ENCODE measurements around the gene STX8. TPM values are rescaled to one million over a fixed set of nuclear protein-coding genes. Genes with fewer than 3 reads are reported as not detected.

Gene STX8
- total RNA-seq, 2 donors from 2014 or later: 41.6 to 57.2 TPM

GRCh38 chr17:9254841-9255240 lies 320.8 kb downstream of the STX8 start:
- Histone ChIP-seq H3K9ac (ENCODE audit: low read depth in 2 of 2, low read length in 2 of 2) (no peak overlapping the region), H3K4me3 (no peak overlapping the region), H3K9me3 (no peaks in the 10 kb centered on the region), H3K36me3 (no peaks in the 10 kb centered on the region), H3K27me3 (no peaks in the 10 kb centered on the region), H3K27ac (no peak overlapping the region), H3K4me1 (peaks cover 8% of the 10 kb centered on the region)
- DNase-seq: no peak
- intact Hi-C loops (cut with DNase I): no loop called here
- TF ChIP-seq CTCF (IDR thresholded peaks at IDR 0.05): no peak

- H3K4me1 ChIP-seq: peaks cover 8% of the 10 kb centered on the region
- H3K27ac ChIP-seq: no peak overlapping the region
- no peak overlapping the region for H3K9ac ChIP-seq (ENCODE audit: low read depth in 2 of 2, low read length in 2 of 2)
- no peak for DNase-seq
- no peaks in the 10 kb centered on the region for H3K27me3 ChIP-seq
- H3K36me3 ChIP-seq: no peaks in the 10 kb centered on the region
- no peak for TF ChIP-seq CTCF (IDR thresholded peaks at IDR 0.05)
- intact Hi-C loops (cut with DNase I): no loop called here
- H3K9me3 ChIP-seq: no peaks in the 10 kb centered on the region
- no peak overlapping the region for H3K4me3 ChIP-seq
These were observed 322.3 kb downstream of the STX8 start for GRCh38 chr17:9253308-9253707.

GRCh38 chr17:9251273-9251672 lies 324.3 kb downstream of the STX8 start:
- H3K36me3 ChIP-seq: no peaks in the 10 kb centered on the region
- TF ChIP-seq CTCF (IDR thresholded peaks at IDR 0.05): no peak
- intact Hi-C loops (cut with DNase I): no loop called here
- H3K4me1 ChIP-seq: peaks cover 1% of the 10 kb centered on the region
- no peaks in the 10 kb centered on the region for H3K27me3 ChIP-seq
- H3K27ac ChIP-seq: no peak overlapping the region
- H3K9me3 ChIP-seq: no peaks in the 10 kb centered on the region
- DNase-seq: no peak
- H3K9ac ChIP-seq (ENCODE audit: low read depth in 2 of 2, low read length in 2 of 2): no peak overlapping the region
- no peak overlapping the region for H3K4me3 ChIP-seq

- Histone ChIP-seq H3K4me1 (no peaks in the 10 kb centered on the region), H3K9me3 (no peaks in the 10 kb centered on the region), H3K9ac (ENCODE audit: low read depth in 2 of 2, low read length in 2 of 2) (no peak overlapping the region), H3K27ac (no peak overlapping the region), H3K27me3 (no peaks in the 10 kb centered on the region), H3K4me3 (no peak overlapping the region), H3K36me3 (no peaks in the 10 kb centered on the region)
- TF ChIP-seq CTCF (IDR thresholded peaks at IDR 0.05): no peak
- intact Hi-C loops (cut with DNase I): no loop called here
- DNase-seq: no peak
These were observed 326.2 kb downstream of the STX8 start for GRCh38 chr17:9249245-9249953.

DNA sequence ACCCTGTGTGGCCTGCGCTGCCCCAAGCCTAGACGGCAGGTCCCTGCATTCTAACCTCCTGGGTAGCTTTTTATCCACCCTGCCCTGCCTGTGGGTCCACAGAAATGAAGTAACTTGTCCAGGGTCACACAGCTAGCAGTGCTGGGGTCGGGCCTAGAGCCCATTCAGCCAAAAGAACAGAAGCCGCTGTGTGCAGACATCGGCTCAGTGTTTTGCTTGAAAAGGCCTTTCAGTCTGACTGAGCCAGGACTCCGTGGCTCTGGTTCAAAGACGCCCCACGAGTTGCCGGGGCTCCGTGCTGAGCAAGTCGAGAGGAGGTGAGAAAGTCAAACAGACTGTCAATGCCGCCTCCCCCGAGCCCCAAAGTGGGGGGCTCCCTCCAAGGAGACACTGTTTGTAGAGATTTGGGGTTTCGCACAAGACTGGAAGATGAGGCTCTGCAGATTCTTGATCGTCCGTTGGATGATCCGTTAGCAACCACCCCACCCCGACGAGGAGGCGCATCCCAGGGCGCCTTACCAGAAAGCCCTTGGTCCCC lies 328.1 kb downstream of the STX8 start:
- intact Hi-C loops (cut with DNase I): no loop called here
- Histone ChIP-seq H3K4me1 (no peaks in the 10 kb centered on the region), H3K4me3 (no peak overlapping the region), H3K9me3 (no peaks in the 10 kb centered on the region), H3K36me3 (no peaks in the 10 kb centered on the region), H3K27me3 (no peaks in the 10 kb centered on the region), H3K27ac (no peak overlapping the region), H3K9ac (ENCODE audit: low read depth in 2 of 2, low read length in 2 of 2) (no peak overlapping the region)
- no peak for TF ChIP-seq CTCF (IDR thresholded peaks at IDR 0.05)
- DNase-seq: no peak
